HepG2 (cell line): ENCODE results near the gene TMC8. TPM values are rescaled to one million over a fixed set of nuclear protein-coding genes. Genes with fewer than 3 reads are reported as not detected.

Experiments
- CCAR2 ChIP-seq: fragments of 200-400 bp; formaldehyde crosslinking; optimal IDR thresholded peaks from 2 replicates; pipeline ENCODE3; 2018; ENCODE audit warnings: low read depth, mild to moderate bottlenecking, low read length, moderate library complexity
- HDAC2 ChIP-seq: sonication (generic); formaldehyde crosslinking; IDR thresholded peaks from 2 replicates; pipeline ENCODE4 v1.4.0; 2020; ENCODE audit warnings: missing genetic modification reagents
- KDM3A ChIP-seq: IDR thresholded peaks from 2 replicates; pipeline ENCODE4 v1.6.1; 2018; ENCODE audit warnings: low read depth, missing compliant biosample characterization
- POLR2AphosphoS2 ChIP-seq: IDR thresholded peaks from 2 replicates; pipeline ENCODE4 v1.6.1; 2011; ENCODE audit warnings: low read depth, low read length, improper control_type of control experiment
- RXRA ChIP-seq: sonication (generic); formaldehyde crosslinking; IDR thresholded peaks from 2 replicates; pipeline ENCODE4 v1.5.1; 2020; ENCODE audit warnings: missing genetic modification reagents
- ZBTB7A ChIP-seq: sonication (generic); formaldehyde crosslinking; IDR thresholded peaks from 2 replicates; pipeline ENCODE4 v1.8.0; 2022; ENCODE audit warnings: mild to moderate bottlenecking, missing genetic modification reagents
- ZNF10 ChIP-seq: sonication (generic); formaldehyde crosslinking; IDR thresholded peaks from 2 replicates; pipeline ENCODE4 v1.4.0; 2020; ENCODE audit warnings: mild to moderate bottlenecking, low read depth, missing genetic modification reagents, borderline replicate concordance
- ZNF101 ChIP-seq: sonication (generic); formaldehyde crosslinking; IDR thresholded peaks from 2 replicates; pipeline ENCODE4 v1.4.0; 2020; ENCODE audit warnings: mild to moderate bottlenecking, low read depth, missing genetic modification reagents, borderline replicate concordance
- ZNF138 ChIP-seq: sonication (generic); formaldehyde crosslinking; IDR thresholded peaks from 2 replicates; pipeline ENCODE4 v1.5.0; 2020; ENCODE audit warnings: mild to moderate bottlenecking, low read depth, missing genetic modification reagents
- ZNF451 ChIP-seq: sonication (generic); formaldehyde crosslinking; IDR thresholded peaks from 2 replicates; pipeline ENCODE4 v1.5.0; 2020; ENCODE audit warnings: mild to moderate bottlenecking, missing genetic modification reagents
- ZNF549 ChIP-seq: sonication (generic); formaldehyde crosslinking; IDR thresholded peaks from 2 replicates; pipeline ENCODE4 v1.5.0; 2020; ENCODE audit warnings: missing genetic modification reagents
- ZNF570 ChIP-seq: sonication (generic); formaldehyde crosslinking; IDR thresholded peaks from 2 replicates; pipeline ENCODE4 v1.4.0; 2020; ENCODE audit warnings: mild to moderate bottlenecking, missing genetic modification reagents, borderline replicate concordance
- ZNF678 ChIP-seq: sonication (generic); formaldehyde crosslinking; IDR thresholded peaks from 2 replicates; pipeline ENCODE4 v1.4.0; 2020; ENCODE audit warnings: mild to moderate bottlenecking, missing genetic modification reagents
- ZNF7 ChIP-seq: IDR thresholded peaks from 2 replicates; pipeline ENCODE4 v1.6.1; 2016; ENCODE audit warnings: missing biosample characterization, missing genetic modification reagents
- ZNF816 ChIP-seq: sonication (generic); formaldehyde crosslinking; IDR thresholded peaks from 2 replicates; pipeline ENCODE4 v1.8.0; 2022; ENCODE audit warnings: missing genetic modification reagents, mild to moderate bottlenecking, borderline replicate concordance
- ZZZ3 ChIP-seq: sonication (generic); formaldehyde crosslinking; IDR thresholded peaks from 2 replicates; pipeline ENCODE4 v1.4.0; 2020; ENCODE audit warnings: missing genetic modification reagents, mild to moderate bottlenecking, borderline replicate concordance
- polyA plus RNA-seq, 8 experiments: library from polyadenylated mRNA; depleted of rRNA in 3 of 8; stranded (reverse) in 7 of 8; unstranded in 1 of 8; fragments of >200 nt; fragmentation: Illumina TruSeq in 4 of 8; extraction: Trizol in 4 of 8; gene quantifications; 2 replicates each; pipeline versions ENCODE4 v1.2.1 to v1.2.3, GENCODE V29; 2011 to 2016; ENCODE audit warnings: low read depth in 4 of 8, missing spikeins in 1 of 8, mixed read lengths in 1 of 8; ENCODE audit not compliant: insufficient read depth in 1 of 8
- total RNA-seq, 5 experiments: library from RNA; depleted of rRNA; stranded (reverse); fragments of >200 nt; fragmentation: Illumina TruSeq; extraction: Trizol; gene quantifications; 2 replicates each; pipeline ENCODE4 v1.2.3, GENCODE V29; 2016; ENCODE audit warnings: low read depth in 1 of 5
- TF ChIP-seq, protein P1 (sequence below): sonication (generic); formaldehyde crosslinking; IDR thresholded peaks from 2 replicates; pipeline ENCODE4 v1.5.0; 2020; ENCODE audit warnings: missing genetic modification reagents
- TF ChIP-seq, protein P2 (sequence below): sonication (generic); formaldehyde crosslinking; IDR thresholded peaks from 2 replicates; pipeline ENCODE4 v1.9.0; 2022; ENCODE audit warnings: missing genetic modification reagents, mild to moderate bottlenecking, borderline replicate concordance
- TF ChIP-seq, protein P3 (sequence below): sonication (generic); formaldehyde crosslinking; IDR thresholded peaks from 2 replicates; pipeline ENCODE4 v1.4.0; 2020; ENCODE audit warnings: mild to moderate bottlenecking, missing genetic modification reagents
- TF ChIP-seq, protein P4 (sequence below): sonication (generic); formaldehyde crosslinking; IDR thresholded peaks from 2 replicates; pipeline ENCODE4 v1.5.1; 2020; ENCODE audit warnings: missing genetic modification reagents, mild to moderate bottlenecking, borderline replicate concordance
- TF ChIP-seq, protein P5 (sequence below): sonication (generic); formaldehyde crosslinking; IDR thresholded peaks from 2 replicates; pipeline ENCODE4 v1.4.0; 2020; ENCODE audit warnings: missing genetic modification reagents
- TF ChIP-seq, protein P6 (sequence below): sonication (generic); formaldehyde crosslinking; IDR thresholded peaks from 2 replicates; pipeline ENCODE4 v1.4.0; 2020; ENCODE audit warnings: missing genetic modification reagents

TMC8 gene
- total and polyA plus RNA-seq, 2 of the 13 experiments (the other 11 are each of a cell fraction or from before 2014, with no cell fraction given): 0.53 to 7.8 TPM

DNA sequence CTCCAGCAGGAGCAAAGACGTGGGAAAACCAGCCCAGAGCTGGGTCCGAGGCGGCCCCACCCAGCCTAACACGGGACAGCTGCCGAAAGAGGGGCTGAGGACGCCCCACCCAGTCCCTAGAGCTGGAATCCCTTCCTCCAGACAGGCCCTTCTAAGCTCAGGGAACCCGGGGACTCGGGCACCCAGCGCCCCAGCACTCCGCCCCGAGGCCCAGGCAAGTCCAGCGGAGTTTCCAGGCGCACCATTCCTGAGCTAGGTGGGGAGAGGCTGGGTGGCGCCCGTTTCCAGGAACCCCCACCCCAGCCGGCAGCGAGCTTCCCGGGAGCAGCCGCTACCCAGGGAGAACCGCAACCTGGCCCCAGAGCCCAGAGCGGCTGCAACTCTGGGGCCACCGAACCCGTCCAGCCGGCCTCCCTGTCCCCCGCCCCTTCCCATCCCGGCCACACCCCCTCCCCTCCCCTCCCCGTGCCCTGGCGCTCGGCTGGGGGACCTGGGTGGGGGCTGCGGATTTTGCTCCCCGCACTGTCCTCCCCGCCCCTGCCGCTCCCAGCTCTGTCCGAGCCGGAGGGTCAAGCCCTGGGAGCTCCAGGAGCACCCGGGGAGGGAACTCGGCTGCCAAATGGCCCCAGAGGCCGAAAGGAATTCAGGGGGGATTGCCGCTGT is 2.6 kb upstream of the TMC8 start (continued):
- TF ChIP-seq ZNF10 (CRISPR knock-in tag) (no peak), ZBTB7A (CRISPR knock-in tag) (no peak), POLR2AphosphoS2 (no peak), ZNF138 (CRISPR knock-in tag) (no peak), CCAR2 (no peak), HDAC2 (CRISPR knock-in tag) (no peak), ZNF7 (CRISPR knock-in tag) (no peak), ZNF451 (no peak; the same call in none of the 2 replicates), ZZZ3 (CRISPR knock-in tag) (no peak), RXRA (CRISPR knock-in tag) (no peak), ZNF816 (0 out of 2 replicates have a peak, but pooled peaks have one; percentile 47), ZNF549 (CRISPR knock-in tag) (no peak), ZNF570 (CRISPR knock-in tag) (no peak), KDM3A (CRISPR knock-in tag) (no peak), ZNF678 (CRISPR knock-in tag) (no peak), ZNF101 (CRISPR knock-in tag) (no peak)
- TF ChIP-seq, protein P1, sequence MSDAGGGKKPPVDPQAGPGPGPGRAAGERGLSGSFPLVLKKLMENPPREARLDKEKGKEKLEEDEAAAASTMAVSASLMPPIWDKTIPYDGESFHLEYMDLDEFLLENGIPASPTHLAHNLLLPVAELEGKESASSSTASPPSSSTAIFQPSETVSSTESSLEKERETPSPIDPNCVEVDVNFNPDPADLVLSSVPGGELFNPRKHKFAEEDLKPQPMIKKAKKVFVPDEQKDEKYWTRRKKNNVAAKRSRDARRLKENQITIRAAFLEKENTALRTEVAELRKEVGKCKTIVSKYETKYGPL (CRISPR knock-in tag): no peak
- TF ChIP-seq, protein P2, sequence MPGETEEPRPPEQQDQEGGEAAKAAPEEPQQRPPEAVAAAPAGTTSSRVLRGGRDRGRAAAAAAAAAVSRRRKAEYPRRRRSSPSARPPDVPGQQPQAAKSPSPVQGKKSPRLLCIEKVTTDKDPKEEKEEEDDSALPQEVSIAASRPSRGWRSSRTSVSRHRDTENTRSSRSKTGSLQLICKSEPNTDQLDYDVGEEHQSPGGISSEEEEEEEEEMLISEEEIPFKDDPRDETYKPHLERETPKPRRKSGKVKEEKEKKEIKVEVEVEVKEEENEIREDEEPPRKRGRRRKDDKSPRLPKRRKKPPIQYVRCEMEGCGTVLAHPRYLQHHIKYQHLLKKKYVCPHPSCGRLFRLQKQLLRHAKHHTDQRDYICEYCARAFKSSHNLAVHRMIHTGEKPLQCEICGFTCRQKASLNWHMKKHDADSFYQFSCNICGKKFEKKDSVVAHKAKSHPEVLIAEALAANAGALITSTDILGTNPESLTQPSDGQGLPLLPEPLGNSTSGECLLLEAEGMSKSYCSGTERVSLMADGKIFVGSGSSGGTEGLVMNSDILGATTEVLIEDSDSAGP (CRISPR knock-in tag): peak; percentile 16; the same call in 1 of the 2 replicates
- TF ChIP-seq, protein P3, sequence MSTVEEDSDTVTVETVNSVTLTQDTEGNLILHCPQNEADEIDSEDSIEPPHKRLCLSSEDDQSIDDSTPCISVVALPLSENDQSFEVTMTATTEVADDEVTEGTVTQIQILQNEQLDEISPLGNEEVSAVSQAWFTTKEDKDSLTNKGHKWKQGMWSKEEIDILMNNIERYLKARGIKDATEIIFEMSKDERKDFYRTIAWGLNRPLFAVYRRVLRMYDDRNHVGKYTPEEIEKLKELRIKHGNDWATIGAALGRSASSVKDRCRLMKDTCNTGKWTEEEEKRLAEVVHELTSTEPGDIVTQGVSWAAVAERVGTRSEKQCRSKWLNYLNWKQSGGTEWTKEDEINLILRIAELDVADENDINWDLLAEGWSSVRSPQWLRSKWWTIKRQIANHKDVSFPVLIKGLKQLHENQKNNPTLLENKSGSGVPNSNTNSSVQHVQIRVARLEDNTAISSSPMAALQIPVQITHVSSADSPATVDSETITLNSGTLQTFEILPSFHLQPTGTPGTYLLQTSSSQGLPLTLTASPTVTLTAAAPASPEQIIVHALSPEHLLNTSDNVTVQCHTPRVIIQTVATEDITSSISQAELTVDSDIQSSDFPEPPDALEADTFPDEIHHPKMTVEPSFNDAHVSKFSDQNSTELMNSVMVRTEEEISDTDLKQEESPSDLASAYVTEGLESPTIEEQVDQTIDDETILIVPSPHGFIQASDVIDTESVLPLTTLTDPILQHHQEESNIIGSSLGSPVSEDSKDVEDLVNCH (CRISPR knock-in tag): no peak
- TF ChIP-seq, protein P4, sequence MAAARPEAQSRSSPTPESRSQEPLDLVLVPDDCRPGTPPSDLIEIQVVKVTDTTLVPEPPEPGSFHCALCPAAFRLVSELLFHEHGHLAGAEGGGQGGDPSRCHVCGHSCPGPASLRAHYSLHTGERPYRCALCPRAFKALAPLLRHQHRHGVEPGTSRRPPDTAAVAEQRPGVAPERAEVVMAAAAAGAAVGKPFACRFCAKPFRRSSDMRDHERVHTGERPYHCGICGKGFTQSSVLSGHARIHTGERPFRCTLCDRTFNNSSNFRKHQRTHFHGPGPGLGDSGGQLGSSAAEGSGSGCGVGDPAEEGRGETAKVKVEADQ (CRISPR knock-in tag): no peak
- TF ChIP-seq, protein P5, sequence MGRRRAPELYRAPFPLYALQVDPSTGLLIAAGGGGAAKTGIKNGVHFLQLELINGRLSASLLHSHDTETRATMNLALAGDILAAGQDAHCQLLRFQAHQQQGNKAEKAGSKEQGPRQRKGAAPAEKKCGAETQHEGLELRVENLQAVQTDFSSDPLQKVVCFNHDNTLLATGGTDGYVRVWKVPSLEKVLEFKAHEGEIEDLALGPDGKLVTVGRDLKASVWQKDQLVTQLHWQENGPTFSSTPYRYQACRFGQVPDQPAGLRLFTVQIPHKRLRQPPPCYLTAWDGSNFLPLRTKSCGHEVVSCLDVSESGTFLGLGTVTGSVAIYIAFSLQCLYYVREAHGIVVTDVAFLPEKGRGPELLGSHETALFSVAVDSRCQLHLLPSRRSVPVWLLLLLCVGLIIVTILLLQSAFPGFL: no peak
- TF ChIP-seq, protein P6, sequence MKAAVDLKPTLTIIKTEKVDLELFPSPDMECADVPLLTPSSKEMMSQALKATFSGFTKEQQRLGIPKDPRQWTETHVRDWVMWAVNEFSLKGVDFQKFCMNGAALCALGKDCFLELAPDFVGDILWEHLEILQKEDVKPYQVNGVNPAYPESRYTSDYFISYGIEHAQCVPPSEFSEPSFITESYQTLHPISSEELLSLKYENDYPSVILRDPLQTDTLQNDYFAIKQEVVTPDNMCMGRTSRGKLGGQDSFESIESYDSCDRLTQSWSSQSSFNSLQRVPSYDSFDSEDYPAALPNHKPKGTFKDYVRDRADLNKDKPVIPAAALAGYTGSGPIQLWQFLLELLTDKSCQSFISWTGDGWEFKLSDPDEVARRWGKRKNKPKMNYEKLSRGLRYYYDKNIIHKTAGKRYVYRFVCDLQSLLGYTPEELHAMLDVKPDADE (CRISPR knock-in tag): no peak
